CD4-positive, alpha-beta T cell (primary cell): Measurements from ENCODE around the gene INPPL1. TPM values are rescaled to one million over a fixed set of nuclear protein-coding genes. Genes with fewer than 3 reads are reported as not detected.
"Not testable (repeated sequence)": the region's sequence is repeated elsewhere in the genome, so short reads cannot be mapped to it uniquely, and the experiment has no call there.

ENCODE experiments used
- ATAC-seq: fragments of 200-7000 bp; cut with Tn5 transposase; one replicate; pipeline ENCODE4 v1.10.0; 2022; ENCODE audit warnings: mild to moderate bottlenecking; ENCODE audit not compliant: poor library complexity
- CTCF ChIA-PET: fragments of 350-600 bp; sonication (Branson Sonifier 250); formaldehyde crosslinking; loops from one replicate; lab custom pipeline; 2021; ENCODE audit warnings: antibody characterized with exemption, inconsistent platforms; lab: Charles Lee
- POLR2A ChIA-PET: fragments of 350-600 bp; sonication (Branson Sonifier 250); formaldehyde crosslinking; loops from one replicate; lab custom pipeline; 2021; ENCODE audit warnings: antibody characterized with exemption, inconsistent platforms; lab: Charles Lee
- DNase-seq, 14 experiments: peaks; one replicate each; pipeline ENCODE4 v3.0.0-alpha.2; 2013 to 2020; ENCODE audit warnings: mixed read lengths in 2 of 14
- H3K27ac ChIP-seq, 2 donors: one replicate each; pipeline versions ENCODE4 v1.5.1 to v1.7.0; 2013; ENCODE audit warnings: low read length in 2 of 2, low read depth in 1 of 2, mild to moderate bottlenecking in 1 of 2
- H3K27me3 ChIP-seq, 2 experiments: 1 replicate in 1 of 2; 2 replicates in 1 of 2; pipeline versions ENCODE4 v1.6.1 to v1.7.0; 2013; ENCODE audit warnings: low read length in 2 of 2, control low read depth in 1 of 2, mild to moderate bottlenecking in 1 of 2, moderate library complexity in 1 of 2; ENCODE audit not compliant: insufficient read depth in 2 of 2, control insufficient read depth in 1 of 2
- H3K36me3 ChIP-seq: one replicate; pipeline ENCODE4 v1.6.1; 2013; ENCODE audit warnings: low read length, control low read depth; ENCODE audit not compliant: insufficient read depth
- H3K4me1 ChIP-seq: one replicate; pipeline ENCODE4 v1.6.1; 2013; ENCODE audit warnings: low read length, control low read depth; ENCODE audit not compliant: insufficient read depth
- H3K4me3 ChIP-seq: one replicate; pipeline ENCODE4 v1.5.1; 2013; ENCODE audit warnings: mild to moderate bottlenecking, low read length, moderate library complexity
- H3K9me3 ChIP-seq, 2 experiments: 1 replicate in 1 of 2; 2 replicates in 1 of 2; pipeline versions ENCODE4 v1.6.1 to v1.7.0; 2013; ENCODE audit warnings: low read length in 2 of 2, mild to moderate bottlenecking in 2 of 2, control low read depth in 1 of 2, moderate library complexity in 1 of 2; ENCODE audit not compliant: control insufficient read depth in 1 of 2, insufficient read depth in 1 of 2
- H3K27ac Mint-ChIP-seq: one replicate; pipeline ENCODE4 v1.8.0; 2020; ENCODE audit warnings: mixed read lengths
- H3K27me3 Mint-ChIP-seq: one replicate; pipeline ENCODE4 v1.8.0; 2021; ENCODE audit warnings: mixed read lengths
- H3K36me3 Mint-ChIP-seq: one replicate; pipeline ENCODE4 v1.8.0; 2021; ENCODE audit warnings: low read depth, mixed read lengths
- H3K4me1 Mint-ChIP-seq: one replicate; pipeline ENCODE4 v1.8.0; 2021; ENCODE audit warnings: low read depth, mixed read lengths
- H3K4me3 Mint-ChIP-seq: one replicate; pipeline ENCODE4 v1.8.0; 2020; ENCODE audit warnings: mild to moderate bottlenecking, mixed read lengths
- H3K9me3 Mint-ChIP-seq: one replicate; pipeline ENCODE4 v1.8.0; 2020; ENCODE audit warnings: mixed read lengths
- CTCF ChIP-seq: fragments of 200-600 bp; IDR thresholded peaks from one replicate; pipeline ENCODE4 v1.8.0; 2022; ENCODE audit warnings: antibody characterized with exemption, mild to moderate bottlenecking
- intact Hi-C, 2 experiments: fragments of 100-400 bp; cut with DNase I in 1 of 2; cut with micrococcal nuclease in 1 of 2; formaldehyde crosslinking; loops; one replicate each; pipeline versions ENCODE4 v1.15.1 to v1.9.0; 2023 to 2025; cut with DNase I, micrococcal nuclease
- total RNA-seq, 174 experiments: library from RNA in 2 of 174; stranded (reverse) in 2 of 174; gene quantifications; one replicate each; pipeline ENCODE4 v1.2.3 and lab custom pipeline; 2021 to 2026

INPPL1 gene
- total RNA-seq, 2 experiments from 2014 or later: 124 to 128 TPM

- Mint-ChIP-seq H3K9me3 (no peaks in the 10 kb centered on the region), H3K4me1 (no peaks in the 10 kb centered on the region), H3K27ac (no peak within 1 kb of the TSS), H3K4me3 (no peak within 1 kb of the TSS), H3K36me3 (no peaks in the 10 kb centered on the region), H3K27me3 (no peaks in the 10 kb centered on the region)
- no peak for ATAC-seq
- intact Hi-C loops: no loop called here
- Histone ChIP-seq H3K36me3 (no peaks in the 10 kb centered on the region), H3K9me3 (no peaks in the 10 kb centered on the region), H3K27ac (no peak within 1 kb of the TSS), H3K4me1 (no peaks in the 10 kb centered on the region), H3K4me3 (no peak within 1 kb of the TSS), H3K27me3 (no peaks in the 10 kb centered on the region)
- no peak for TF ChIP-seq CTCF
- CTCF ChIA-PET: interaction anchor here (0.7 kb wide), 1 partner anchor 167 kb away, joined by 3 read pairs; no protein-coding TSS in a partner anchor
- POLR2A ChIA-PET: no interaction called here
- no peak for DNase-seq
Measured at GRCh38 chr11:72191961-72192381, 32.6 kb upstream of the INPPL1 start, which contains the start of gene FOLR1. TSS of gene FOLR1 (plus strand) at chr11:72192140. CDS start at chr11:72192174, 34 bp downstream.

- no peak for TF ChIP-seq CTCF
- CTCF ChIA-PET: no interaction called here
Measured at GRCh38 chr11:72195518-72196270, 28.9 kb upstream of the INPPL1 start.

GRCh38 chr11:72201445-72201844, 23.1 kb upstream of the INPPL1 start:
- H3K36me3 ChIP-seq, intact Hi-C loops, CTCF ChIA-PET, H3K36me3 Mint-ChIP-seq, H3K27me3 ChIP-seq, H3K4me1 Mint-ChIP-seq, H3K27me3 Mint-ChIP-seq, H3K9me3 Mint-ChIP-seq, H3K27ac Mint-ChIP-seq, H3K27ac ChIP-seq, DNase-seq, H3K4me3 Mint-ChIP-seq, POLR2A ChIA-PET, H3K4me3 ChIP-seq, H3K4me1 ChIP-seq, H3K9me3 ChIP-seq, ATAC-seq: not testable (repeated sequence)

More at GRCh38 chr11:72195518-72196270, 28.9 kb upstream of the INPPL1 start:
- POLR2A ChIA-PET: no interaction called here
- Mint-ChIP-seq H3K27ac (no peak overlapping the region), H3K9me3 (no peaks in the 10 kb centered on the region), H3K4me3 (no peak overlapping the region), H3K36me3 (no peaks in the 10 kb centered on the region), H3K27me3 (no peaks in the 10 kb centered on the region), H3K4me1 (no peaks in the 10 kb centered on the region)
- no peaks in the 10 kb centered on the region for H3K4me1 ChIP-seq
- no peaks in the 10 kb centered on the region for H3K36me3 ChIP-seq
- H3K9me3 ChIP-seq: no peaks in the 10 kb centered on the region
- DNase-seq: no peak
- no peak for ATAC-seq
- no peaks in the 10 kb centered on the region for H3K27me3 ChIP-seq
- H3K27ac ChIP-seq: no peak overlapping the region
- no peak overlapping the region for H3K4me3 ChIP-seq
- intact Hi-C loops: no loop called here
